AG09309 (cell line): ENCODE measurements around the gene LMF1.

Experiments
- DNase-seq: peaks from one replicate; pipeline ENCODE4 v3.0.0-alpha.2; 2010; ENCODE audit warnings: low read depth
- H3K4me3 ChIP-seq: 2 replicates; pipeline ENCODE4 v1.5.1; 2011; ENCODE audit warnings: mild to moderate bottlenecking, low read depth, low read length, moderate library complexity; ENCODE audit not compliant: control insufficient read depth
- TF ChIP-seq, protein P1 (sequence below): IDR thresholded peaks from 2 replicates; pipeline ENCODE4 v1.5.1; 2011; ENCODE audit warnings: mild to moderate bottlenecking, low read depth, low read length, inconsistent platforms; ENCODE audit not compliant: insufficient read depth, control insufficient read depth; ENCODE audit errors: missing control alignments

Gene LMF1

DNA sequence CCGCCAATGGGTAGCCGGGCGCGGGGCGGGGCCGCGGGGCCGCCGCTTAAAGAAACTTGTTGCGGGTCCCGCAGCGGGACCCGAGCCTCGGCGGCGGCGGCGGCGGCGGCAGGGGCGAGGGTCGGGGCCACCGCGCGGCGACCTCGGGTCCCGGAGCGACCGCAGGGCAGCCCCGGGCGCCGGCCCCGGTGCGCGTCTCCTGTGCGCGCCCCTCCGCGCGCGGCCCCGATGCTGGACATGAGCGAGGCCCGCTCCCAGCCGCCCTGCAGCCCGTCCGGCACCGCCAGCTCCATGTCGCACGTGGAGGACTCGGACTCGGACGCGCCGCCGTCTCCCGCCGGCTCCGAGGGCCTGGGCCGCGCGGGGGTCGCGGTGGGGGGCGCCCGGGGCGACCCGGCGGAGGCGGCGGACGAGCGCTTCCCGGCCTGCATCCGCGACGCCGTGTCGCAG, 10.9 kb upstream of the LMF1 start, which contains the start of gene SOX8:
TSS of gene SOX8 (plus strand) at position 76 of the 450 bp plus-strand sequence. CDS start at position 229, 153 bp downstream.
- TF ChIP-seq, protein P1, sequence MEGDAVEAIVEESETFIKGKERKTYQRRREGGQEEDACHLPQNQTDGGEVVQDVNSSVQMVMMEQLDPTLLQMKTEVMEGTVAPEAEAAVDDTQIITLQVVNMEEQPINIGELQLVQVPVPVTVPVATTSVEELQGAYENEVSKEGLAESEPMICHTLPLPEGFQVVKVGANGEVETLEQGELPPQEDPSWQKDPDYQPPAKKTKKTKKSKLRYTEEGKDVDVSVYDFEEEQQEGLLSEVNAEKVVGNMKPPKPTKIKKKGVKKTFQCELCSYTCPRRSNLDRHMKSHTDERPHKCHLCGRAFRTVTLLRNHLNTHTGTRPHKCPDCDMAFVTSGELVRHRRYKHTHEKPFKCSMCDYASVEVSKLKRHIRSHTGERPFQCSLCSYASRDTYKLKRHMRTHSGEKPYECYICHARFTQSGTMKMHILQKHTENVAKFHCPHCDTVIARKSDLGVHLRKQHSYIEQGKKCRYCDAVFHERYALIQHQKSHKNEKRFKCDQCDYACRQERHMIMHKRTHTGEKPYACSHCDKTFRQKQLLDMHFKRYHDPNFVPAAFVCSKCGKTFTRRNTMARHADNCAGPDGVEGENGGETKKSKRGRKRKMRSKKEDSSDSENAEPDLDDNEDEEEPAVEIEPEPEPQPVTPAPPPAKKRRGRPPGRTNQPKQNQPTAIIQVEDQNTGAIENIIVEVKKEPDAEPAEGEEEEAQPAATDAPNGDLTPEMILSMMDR, result no peak
- DNase-seq, result no peak
- H3K4me3 ChIP-seq, result peak within 1 kb of the TSS; percentile 31

DNA sequence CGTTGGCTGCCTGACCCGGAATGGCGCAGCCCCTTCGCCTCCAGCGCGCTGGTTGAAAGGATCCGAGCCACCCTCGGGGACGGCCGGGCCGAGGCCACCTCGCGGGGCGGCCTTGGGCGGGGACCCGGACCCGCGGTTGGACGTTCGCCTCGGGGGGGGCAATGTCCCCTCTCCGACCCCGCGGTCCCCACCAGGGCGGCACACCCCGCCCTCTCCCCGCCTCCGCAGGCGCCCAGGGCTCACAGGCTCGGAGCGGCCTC, 9.7 kb upstream of the LMF1 start:
- H3K4me3 ChIP-seq, result no peak overlapping the region
- DNase-seq, result no peak
- TF ChIP-seq, protein P1, result no peak

DNA sequence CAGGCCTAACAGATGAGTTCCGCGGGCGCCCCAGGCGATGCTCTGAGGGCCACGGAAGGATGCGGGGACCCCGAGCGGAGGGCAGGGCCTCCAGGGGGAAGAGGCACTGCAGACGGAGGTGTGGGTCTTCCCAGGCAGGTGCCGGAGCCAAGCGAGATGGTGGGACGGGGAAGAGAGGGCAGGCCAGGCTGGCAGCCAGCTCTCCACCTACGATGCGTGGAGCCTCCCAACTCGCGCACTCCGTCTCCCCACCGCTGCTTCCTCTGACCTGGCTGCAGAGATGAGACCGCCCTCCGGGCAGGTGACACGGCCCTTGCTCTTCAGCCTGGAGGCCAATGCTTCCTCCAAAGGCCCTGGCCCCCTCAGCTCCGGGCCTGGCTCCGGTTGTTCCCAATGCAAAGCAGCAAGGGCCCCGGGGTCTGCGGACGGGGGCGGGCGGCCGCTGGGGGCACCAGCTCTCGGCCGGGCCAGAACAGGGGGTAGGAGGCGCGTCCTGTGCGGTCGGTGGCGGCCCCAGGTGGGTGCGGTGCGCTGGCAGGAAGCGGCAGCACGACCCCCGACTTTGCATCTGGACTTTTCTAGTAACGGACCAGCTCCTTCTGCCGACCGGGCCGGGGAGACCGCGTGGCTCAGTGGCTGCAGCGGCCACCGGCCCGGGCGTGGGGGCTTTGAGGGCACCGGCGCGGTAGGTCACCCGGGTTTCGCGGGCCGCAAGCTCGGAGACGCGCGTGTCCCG, 9.2 kb upstream of the LMF1 start:
- no peak for DNase-seq

DNA sequence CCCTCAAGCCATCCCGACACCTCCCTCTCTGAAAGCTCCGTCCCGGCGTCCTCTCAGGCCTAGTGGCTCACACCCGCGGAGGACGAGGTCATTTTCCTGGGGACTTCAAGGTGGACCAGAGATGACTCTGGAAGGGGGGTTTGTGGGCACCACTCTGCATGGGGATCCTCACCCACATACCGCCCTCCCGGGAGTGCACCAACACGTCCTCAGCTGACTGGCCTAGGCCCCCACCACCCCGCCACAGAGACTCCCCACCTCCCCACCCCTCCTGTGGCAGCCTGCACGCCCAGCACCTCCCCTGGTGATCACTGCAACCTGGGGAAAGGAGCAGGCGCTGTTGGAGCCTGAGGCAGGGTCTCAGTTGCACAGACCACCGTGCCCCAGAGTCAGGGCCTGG, 8.4 kb upstream of the LMF1 start:
- no peak for DNase-seq
- H3K4me3 ChIP-seq, result no peak overlapping the region
- TF ChIP-seq, protein P1, result no peak

More for the DNA sequence above, 9.2 kb upstream of the LMF1 start:
- no peak overlapping the region for H3K4me3 ChIP-seq
- TF ChIP-seq, protein P1, result no peak

DNA sequence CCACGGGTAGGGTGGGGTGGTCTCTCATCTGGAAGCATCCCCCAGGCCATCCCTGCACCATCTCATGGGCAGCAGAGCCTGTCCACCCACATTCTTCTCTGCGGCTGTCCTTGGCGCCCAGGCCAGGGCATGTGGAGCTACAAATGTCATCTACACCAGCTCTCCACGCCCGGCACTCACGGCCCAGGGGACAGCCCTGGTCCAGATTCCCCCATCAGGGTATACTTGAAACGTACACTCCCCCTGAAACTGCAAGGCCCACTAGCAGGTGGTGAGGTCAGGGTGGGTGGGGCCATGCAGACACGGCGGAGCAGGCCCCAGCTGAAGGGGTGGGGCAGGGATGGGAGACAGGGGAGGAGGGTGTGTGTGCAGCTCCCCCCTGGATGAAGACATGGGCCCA, 7.6 kb upstream of the LMF1 start:
- DNase-seq, result no peak
- TF ChIP-seq, protein P1, result no peak
- no peak overlapping the region for H3K4me3 ChIP-seq

DNA sequence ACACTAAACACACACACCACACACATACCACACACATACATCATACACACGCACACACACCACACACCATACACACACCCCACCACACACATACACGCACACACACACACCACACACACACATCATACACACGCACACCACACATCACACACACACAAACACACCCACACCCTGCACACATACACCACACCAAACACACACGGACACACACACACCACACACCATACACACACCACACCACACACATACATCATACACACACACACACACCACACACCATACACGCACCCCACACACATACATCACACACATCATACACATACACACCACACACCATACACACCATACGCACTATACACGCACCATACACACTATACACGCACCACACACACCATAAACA, 7.1 kb upstream of the LMF1 start:
- TF ChIP-seq, protein P1, result no peak
- H3K4me3 ChIP-seq, result no peak overlapping the region
- no peak for DNase-seq
